ENCODE results near the gene CDKN2B-AS1. TPM values are rescaled to one million over a fixed set of nuclear protein-coding genes. Genes with fewer than 3 reads are reported as not detected.

CDKN2B-AS1 gene
- polyA plus RNA-seq, 1 donor (not counting 4 experiments of a cell fraction or from before 2014, with no cell fraction given) = 1.1 TPM

DNA sequence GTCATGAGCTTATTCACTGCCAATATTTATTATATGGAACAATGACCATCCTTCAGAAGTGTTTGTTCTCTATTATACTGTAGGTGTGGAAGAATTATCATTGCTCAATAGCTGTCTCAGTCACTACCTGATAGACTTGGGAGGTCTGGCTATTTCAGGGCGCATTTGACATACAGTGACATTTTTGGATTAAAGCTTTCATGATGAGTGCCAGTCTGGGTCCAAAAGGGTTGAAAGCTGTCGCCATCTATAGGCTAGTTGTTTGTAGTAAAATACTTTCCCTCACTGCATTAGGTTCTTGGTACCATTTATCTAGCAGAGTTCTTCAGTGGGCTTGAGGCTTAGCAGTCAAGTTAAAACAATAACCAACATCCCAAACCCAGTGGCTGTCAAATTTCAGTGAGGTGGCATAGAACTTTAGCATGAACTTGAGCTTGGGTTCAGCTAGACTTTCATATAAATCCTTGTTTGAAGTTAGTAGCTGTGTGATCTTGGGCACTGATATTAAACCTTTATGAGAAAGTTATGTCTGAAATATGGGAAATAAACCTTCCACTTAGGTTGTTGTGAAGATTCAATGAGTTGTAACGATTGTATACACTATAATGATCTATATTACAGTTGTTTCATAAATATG lies 125.0 kb downstream of the CDKN2B-AS1 start:
- no peaks in the 10 kb centered on the region for H4K20me1 ChIP-seq (ENCODE audit: control insufficient read depth, extremely low read depth, insufficient read depth, low read length)
- TF ChIP-seq, protein P1, sequence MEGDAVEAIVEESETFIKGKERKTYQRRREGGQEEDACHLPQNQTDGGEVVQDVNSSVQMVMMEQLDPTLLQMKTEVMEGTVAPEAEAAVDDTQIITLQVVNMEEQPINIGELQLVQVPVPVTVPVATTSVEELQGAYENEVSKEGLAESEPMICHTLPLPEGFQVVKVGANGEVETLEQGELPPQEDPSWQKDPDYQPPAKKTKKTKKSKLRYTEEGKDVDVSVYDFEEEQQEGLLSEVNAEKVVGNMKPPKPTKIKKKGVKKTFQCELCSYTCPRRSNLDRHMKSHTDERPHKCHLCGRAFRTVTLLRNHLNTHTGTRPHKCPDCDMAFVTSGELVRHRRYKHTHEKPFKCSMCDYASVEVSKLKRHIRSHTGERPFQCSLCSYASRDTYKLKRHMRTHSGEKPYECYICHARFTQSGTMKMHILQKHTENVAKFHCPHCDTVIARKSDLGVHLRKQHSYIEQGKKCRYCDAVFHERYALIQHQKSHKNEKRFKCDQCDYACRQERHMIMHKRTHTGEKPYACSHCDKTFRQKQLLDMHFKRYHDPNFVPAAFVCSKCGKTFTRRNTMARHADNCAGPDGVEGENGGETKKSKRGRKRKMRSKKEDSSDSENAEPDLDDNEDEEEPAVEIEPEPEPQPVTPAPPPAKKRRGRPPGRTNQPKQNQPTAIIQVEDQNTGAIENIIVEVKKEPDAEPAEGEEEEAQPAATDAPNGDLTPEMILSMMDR (optimal IDR thresholded peaks at IDR 0.05 in 1 of 3, IDR thresholded peaks at IDR 0.05 in 1 of 3, conservative IDR thresholded peaks at IDR 0.05 in 1 of 3; ENCODE audit: extremely low read depth in 1 of 3, insufficient read depth in 2 of 3, low read length in 3 of 3) = peak; percentile 55 to 60 (median 58)
- no peak for TF ChIP-seq EZH2 (IDR thresholded peaks at IDR 0.05; ENCODE audit: low read length)
- H3K9ac ChIP-seq (ENCODE audit: control insufficient read depth, extremely low read depth, insufficient read depth, low read length) = no peak overlapping the region
- H3K79me2 ChIP-seq (ENCODE audit: control insufficient read depth, insufficient read depth, low read length) = no peaks in the 10 kb centered on the region
- H3K4me2 ChIP-seq (ENCODE audit: control insufficient read depth, extremely low read depth, insufficient read depth, low read depth, low read length) = no peak overlapping the region
- FAIRE-seq (peak; percentile 95), DNase-seq (ENCODE audit: low read depth, low spot score) (no peak)
- H3K27ac ChIP-seq (ENCODE audit: control insufficient read depth, insufficient read depth, low read length) = no peak overlapping the region
- no peaks in the 10 kb centered on the region for H3K9me1 ChIP-seq (ENCODE audit: control insufficient read depth, extremely low read depth, insufficient read depth, low read length)
- H3K27me3 ChIP-seq (ENCODE audit: control insufficient read depth, extremely low read depth, insufficient read depth, low read length) = no peaks in the 10 kb centered on the region
- H3K9me3 ChIP-seq (ENCODE audit: control insufficient read depth, low read depth, low read length) = peaks cover 4% of the 10 kb centered on the region
- peak overlapping the region; percentile 9 for H2AFZ ChIP-seq (ENCODE audit: control insufficient read depth, low read length)
- dilution Hi-C loops (cut with MboI; ENCODE audit: extremely low pct_ligation_motif_present, low sequenced_read_pairs) = loop anchor here (25.0 kb wide), 1 partner anchor 118 kb away; no protein-coding TSS in a partner anchor
- peaks cover 24% of the 10 kb centered on the region for H3K4me1 ChIP-seq (ENCODE audit: control insufficient read depth, extremely low read depth, insufficient read depth, low read length)
- no peak overlapping the region for H3K4me3 ChIP-seq (ENCODE audit: control insufficient read depth in 2 of 3, extremely low read depth in 1 of 3, insufficient read depth in 2 of 3, low read depth in 1 of 3, low read length in 3 of 3)
- no peaks in the 10 kb centered on the region for H3K36me3 ChIP-seq (ENCODE audit: control insufficient read depth in 2 of 2, extremely low read depth in 1 of 2, insufficient read depth in 2 of 2, low read length in 2 of 2)

DNA sequence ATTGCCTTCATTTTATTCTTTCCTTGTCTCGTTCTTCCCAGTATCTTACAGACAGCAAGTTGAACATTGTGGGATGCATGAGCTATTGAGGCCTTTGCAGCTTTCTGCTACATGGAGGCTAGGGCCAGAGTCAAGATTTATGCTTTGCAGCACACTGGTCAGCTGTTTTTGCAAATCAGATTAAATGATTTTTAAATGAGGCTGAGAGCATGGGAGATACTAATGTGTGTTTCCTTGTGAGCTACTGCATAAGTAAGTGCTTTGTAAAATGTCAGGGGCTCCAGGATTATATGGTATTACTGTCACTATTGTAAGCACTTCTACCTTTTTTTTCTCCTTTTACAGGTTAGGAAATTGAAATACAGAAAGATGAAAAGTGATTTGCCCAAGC lies 125.6 kb downstream of the CDKN2B-AS1 start:
- Histone ChIP-seq H3K4me3 (ENCODE audit: control insufficient read depth in 2 of 3, extremely low read depth in 1 of 3, insufficient read depth in 2 of 3, low read depth in 1 of 3, low read length in 3 of 3) (no peak overlapping the region), H3K9ac (ENCODE audit: control insufficient read depth, extremely low read depth, insufficient read depth, low read length) (no peak overlapping the region), H3K4me1 (ENCODE audit: control insufficient read depth, extremely low read depth, insufficient read depth, low read length) (peaks cover 24% of the 10 kb centered on the region), H2AFZ (ENCODE audit: control insufficient read depth, low read length) (no peak overlapping the region), H3K79me2 (ENCODE audit: control insufficient read depth, insufficient read depth, low read length) (no peaks in the 10 kb centered on the region), H3K9me3 (ENCODE audit: control insufficient read depth, low read depth, low read length) (peaks cover 3% of the 10 kb centered on the region), H4K20me1 (ENCODE audit: control insufficient read depth, extremely low read depth, insufficient read depth, low read length) (no peaks in the 10 kb centered on the region), H3K4me2 (ENCODE audit: control insufficient read depth, extremely low read depth, insufficient read depth, low read depth, low read length) (no peak overlapping the region), H3K27ac (ENCODE audit: control insufficient read depth, insufficient read depth, low read length) (no peak overlapping the region), H3K27me3 (ENCODE audit: control insufficient read depth, extremely low read depth, insufficient read depth, low read length) (no peaks in the 10 kb centered on the region), H3K36me3 (ENCODE audit: control insufficient read depth in 2 of 2, extremely low read depth in 1 of 2, insufficient read depth in 2 of 2, low read length in 2 of 2) (no peaks in the 10 kb centered on the region), H3K9me1 (ENCODE audit: control insufficient read depth, extremely low read depth, insufficient read depth, low read length) (no peaks in the 10 kb centered on the region)
- FAIRE-seq = no peak
- TF ChIP-seq, protein P1 (optimal IDR thresholded peaks at IDR 0.05 in 1 of 3, IDR thresholded peaks at IDR 0.05 in 1 of 3, conservative IDR thresholded peaks at IDR 0.05 in 1 of 3; ENCODE audit: extremely low read depth in 1 of 3, insufficient read depth in 2 of 3, low read length in 3 of 3) = no peak
- TF ChIP-seq EZH2 (IDR thresholded peaks at IDR 0.05; ENCODE audit: low read length) = no peak
- DNase-seq (ENCODE audit: low read depth, low spot score) = no peak
- dilution Hi-C loops (cut with MboI; ENCODE audit: extremely low pct_ligation_motif_present, low sequenced_read_pairs) = loop anchor here (25.0 kb wide), 1 partner anchor 117 kb away; no protein-coding TSS in a partner anchor

Data from keratinocyte (primary cell).